HG02588 (cell line): ENCODE results near the gene UBAC2.
A peak's percentile ranks its signal among the peaks of the same experiment; 100 is the strongest.

ENCODE experiments used
- ATAC-seq: cut with Tn5 transposase; IDR thresholded peaks from one replicate; pipeline ENCODE4 v1.9.1; 2021; ENCODE audit warnings: mild to moderate bottlenecking, moderate library complexity; ENCODE audit not compliant: unreplicated experiment

Gene UBAC2

GRCh38 chr13:99307648-99308339 is 107.1 kb downstream of the UBAC2 start:
- peak; percentile 39 for ATAC-seq

- no peak for ATAC-seq
Measured at GRCh38 chr13:99308471-99309087, 107.9 kb downstream of the UBAC2 start.

GRCh38 chr13:99310382-99311031 is 109.9 kb downstream of the UBAC2 start:
- no peak for ATAC-seq

- no peak for ATAC-seq
Measured at GRCh38 chr13:99311137-99311536, 110.5 kb downstream of the UBAC2 start.

- ATAC-seq, result no peak
Measured at GRCh38 chr13:99311748-99312492, 111.3 kb downstream of the UBAC2 start.

- ATAC-seq, result no peak
Measured at GRCh38 chr13:99312493-99312883, 111.8 kb downstream of the UBAC2 start.

GRCh38 chr13:99313501-99313900 is 112.8 kb downstream of the UBAC2 start:
- no peak for ATAC-seq

GRCh38 chr13:99313941-99314340 is 113.3 kb downstream of the UBAC2 start:
- no peak for ATAC-seq

GRCh38 chr13:99314640-99315176 is 114.1 kb downstream of the UBAC2 start:
- ATAC-seq, result no peak

GRCh38 chr13:99315186-99315585 is 114.5 kb downstream of the UBAC2 start:
- ATAC-seq, result no peak

GRCh38 chr13:99316224-99316623 is 115.6 kb downstream of the UBAC2 start:
- no peak for ATAC-seq

GRCh38 chr13:99316657-99317256 is 116.1 kb downstream of the UBAC2 start:
- ATAC-seq, result no peak

GRCh38 chr13:99320693-99321481 is 120.2 kb downstream of the UBAC2 start:
- ATAC-seq, result no peak

GRCh38 chr13:99321709-99322108 is 121.1 kb downstream of the UBAC2 start:
- ATAC-seq, result no peak

- ATAC-seq, result peak; percentile 79
Measured at GRCh38 chr13:99322297-99323103, 121.8 kb downstream of the UBAC2 start.

GRCh38 chr13:99323488-99323887 is 122.8 kb downstream of the UBAC2 start:
- no peak for ATAC-seq

GRCh38 chr13:99326012-99326411 is 125.4 kb downstream of the UBAC2 start:
- ATAC-seq, result no peak

- no peak for ATAC-seq
Measured at GRCh38 chr13:99327126-99327525, 126.5 kb downstream of the UBAC2 start.

GRCh38 chr13:99327761-99328160 is 127.1 kb downstream of the UBAC2 start:
- no peak for ATAC-seq
